WTC11 (cell line): ENCODE measurements around the gene GDA. TPM values are rescaled to one million over a fixed set of nuclear protein-coding genes. Genes with fewer than 3 reads are reported as not detected.

ENCODE experiments used
- ATAC-seq: fragments of 200-7000 bp; cut with Tn5 transposase; 2 replicates; pipeline ENCODE4 v1.10.0; 2021; ENCODE audit warnings: mild to moderate bottlenecking, moderate library complexity
- CTCF ChIA-PET: fragments of 300-600 bp; sonication (Branson Sonifier 250); formaldehyde crosslinking; loops from one replicate; lab custom pipeline; 2021; ENCODE audit warnings: antibody characterized with exemption; lab: Charles Lee
- POLR2A ChIA-PET: fragments of 350-600 bp; sonication (Branson Sonifier 250); formaldehyde crosslinking; loops from one replicate; lab custom pipeline; 2021; ENCODE audit warnings: antibody characterized with exemption; lab: Charles Lee
- DNase-seq: peaks from one replicate; pipeline ENCODE4 v3.0.0; 2021; ENCODE audit warnings: low spot score
- H3K27ac Mint-ChIP-seq: 2 replicates; pipeline ENCODE4 v1.8.0; 2021; ENCODE audit warnings: mixed read lengths
- H3K27me3 Mint-ChIP-seq: 2 replicates; pipeline ENCODE4 v1.8.0; 2021; ENCODE audit warnings: low read depth, mild to moderate bottlenecking, moderate library complexity, mixed read lengths
- H3K36me3 Mint-ChIP-seq: 2 replicates; pipeline ENCODE4 v1.8.0; 2021; ENCODE audit warnings: mixed read lengths
- H3K4me1 Mint-ChIP-seq: 2 replicates; pipeline ENCODE4 v1.8.0; 2022; ENCODE audit warnings: mixed read lengths
- H3K4me3 Mint-ChIP-seq: 2 replicates; pipeline ENCODE4 v1.8.0; 2021; ENCODE audit warnings: mild to moderate bottlenecking, moderate library complexity, mixed read lengths
- H3K9me3 Mint-ChIP-seq: 2 replicates; pipeline ENCODE4 v1.8.0; 2021; ENCODE audit warnings: mixed read lengths
- ATF1 ChIP-seq: sonication (generic); formaldehyde crosslinking; IDR thresholded peaks from 2 replicates; pipeline ENCODE4 v1.8.1; 2023; ENCODE audit warnings: mild to moderate bottlenecking, moderate library complexity, missing genetic modification reagents
- CREB1 ChIP-seq: sonication (generic); formaldehyde crosslinking; IDR thresholded peaks from 2 replicates; pipeline ENCODE4 v1.8.0; 2023; ENCODE audit warnings: mild to moderate bottlenecking, missing genetic modification reagents
- GABPB1 ChIP-seq: sonication (generic); formaldehyde crosslinking; IDR thresholded peaks from 2 replicates; pipeline ENCODE4 v1.8.1; 2023; ENCODE audit warnings: mild to moderate bottlenecking, missing genetic modification reagents
- GRHL2 ChIP-seq: fragments of 250-450 bp; sonication (Bioruptor Pico); IDR thresholded peaks from 2 replicates; pipeline ENCODE4 v1.8.0; 2022; ENCODE audit warnings: mild to moderate bottlenecking, moderate library complexity; ENCODE audit not compliant: insufficient replicate concordance, severe bottlenecking
- HMGA2 ChIP-seq: fragments of 250-450 bp; sonication (Bioruptor Pico); IDR thresholded peaks from 2 replicates; pipeline ENCODE4 v1.4.0; 2021; ENCODE audit warnings: mild to moderate bottlenecking, moderate library complexity
- KAT7 ChIP-seq: sonication (generic); formaldehyde crosslinking; IDR thresholded peaks from 2 replicates; pipeline ENCODE4 v1.8.1; 2023; ENCODE audit warnings: missing genetic modification reagents, mild to moderate bottlenecking, borderline replicate concordance
- MXD4 ChIP-seq: fragments of 250-450 bp; sonication (Bioruptor Pico); IDR thresholded peaks from 2 replicates; pipeline ENCODE4 v1.8.0; 2021; ENCODE audit warnings: mild to moderate bottlenecking, moderate library complexity, borderline replicate concordance
- MYBL2 ChIP-seq: sonication (generic); formaldehyde crosslinking; IDR thresholded peaks from 2 replicates; pipeline ENCODE4 v1.8.1; 2023; ENCODE audit warnings: mild to moderate bottlenecking, moderate library complexity, missing genetic modification reagents
- NFYB ChIP-seq: sonication (generic); formaldehyde crosslinking; conservative IDR thresholded peaks from 2 replicates; pipeline ENCODE4 v1.8.0; 2022; ENCODE audit warnings: low read depth, missing genetic modification reagents
- PRDM15 ChIP-seq: sonication (generic); formaldehyde crosslinking; IDR thresholded peaks from 2 replicates; pipeline ENCODE4 v1.8.0; 2022; ENCODE audit warnings: missing genetic modification reagents
- RELA ChIP-seq: sonication (generic); formaldehyde crosslinking; IDR thresholded peaks from 2 replicates; pipeline ENCODE4 v1.8.1; 2022; ENCODE audit warnings: missing genetic modification reagents, mild to moderate bottlenecking, borderline replicate concordance
- SMAD4 ChIP-seq: sonication (generic); formaldehyde crosslinking; IDR thresholded peaks from 2 replicates; pipeline ENCODE4 v1.8.0; 2022; ENCODE audit warnings: mild to moderate bottlenecking, missing genetic modification reagents
- SOX15 ChIP-seq: fragments of 250-450 bp; sonication (Bioruptor Pico); IDR thresholded peaks from 2 replicates; pipeline ENCODE4 v1.9.0; 2021; ENCODE audit warnings: mild to moderate bottlenecking
- ZNF396 ChIP-seq: fragments of 250-450 bp; sonication (Bioruptor Pico); IDR thresholded peaks from 2 replicates; pipeline ENCODE4 v1.8.0; 2021; ENCODE audit warnings: mild to moderate bottlenecking, moderate library complexity, borderline replicate concordance
- ZSCAN18 ChIP-seq: fragments of 250-450 bp; sonication (Bioruptor Pico); IDR thresholded peaks from 2 replicates; pipeline ENCODE4 v2.1.2; 2022; ENCODE audit warnings: mild to moderate bottlenecking, moderate library complexity
- total RNA-seq: library from RNA; stranded (reverse); gene quantifications from 3 replicates; pipeline ENCODE4 v1.2.3, GENCODE V29; 2021
- TF ChIP-seq, protein P1 (sequence below): fragments of 250-450 bp; sonication (Bioruptor Pico); IDR thresholded peaks from 2 replicates; pipeline ENCODE4 v1.9.0; 2021; ENCODE audit warnings: mild to moderate bottlenecking, borderline replicate concordance
- TF ChIP-seq, protein P2 (sequence below): sonication (generic); formaldehyde crosslinking; IDR thresholded peaks from 2 replicates; pipeline ENCODE4 v1.8.1; 2023; ENCODE audit warnings: mild to moderate bottlenecking, missing genetic modification reagents
- TF ChIP-seq, protein P3 (sequence below): sonication (generic); formaldehyde crosslinking; IDR thresholded peaks from 2 replicates; pipeline ENCODE4 v1.8.1; 2023; ENCODE audit warnings: mild to moderate bottlenecking, moderate library complexity, missing genetic modification reagents
- TF ChIP-seq, protein P4 (sequence below): sonication (generic); formaldehyde crosslinking; IDR thresholded peaks from 2 replicates; pipeline ENCODE4 v1.8.0; 2022; ENCODE audit warnings: mild to moderate bottlenecking, missing genetic modification reagents

The GDA gene
- total RNA-seq, 1 experiment from 2014 or later, result 0.68 TPM

GRCh38 chr9:72150661-72151060 lies 1.4 kb downstream of the GDA start:
- Mint-ChIP-seq H3K4me3 (peak overlapping the region; percentile 77; the same call in 1 of the 2 replicates), H3K36me3 (no peaks in the 10 kb centered on the region)
- no peak for DNase-seq
- TF ChIP-seq ZNF396 (CRISPR knock-in tag) (no peak), SOX15 (CRISPR knock-in tag) (no peak), SMAD4 (CRISPR knock-in tag) (no peak), RELA (CRISPR knock-in tag) (no peak), PRDM15 (CRISPR knock-in tag) (no peak), ATF1 (CRISPR knock-in tag) (no peak), GABPB1 (CRISPR knock-in tag) (no peak), KAT7 (CRISPR knock-in tag) (no peak), HMGA2 (no peak), ZSCAN18 (CRISPR knock-in tag) (no peak), MXD4 (CRISPR knock-in tag) (no peak), NFYB (no peak), GRHL2 (no peak), MYBL2 (no peak), CREB1 (CRISPR knock-in tag) (no peak)
- TF ChIP-seq, protein P1, sequence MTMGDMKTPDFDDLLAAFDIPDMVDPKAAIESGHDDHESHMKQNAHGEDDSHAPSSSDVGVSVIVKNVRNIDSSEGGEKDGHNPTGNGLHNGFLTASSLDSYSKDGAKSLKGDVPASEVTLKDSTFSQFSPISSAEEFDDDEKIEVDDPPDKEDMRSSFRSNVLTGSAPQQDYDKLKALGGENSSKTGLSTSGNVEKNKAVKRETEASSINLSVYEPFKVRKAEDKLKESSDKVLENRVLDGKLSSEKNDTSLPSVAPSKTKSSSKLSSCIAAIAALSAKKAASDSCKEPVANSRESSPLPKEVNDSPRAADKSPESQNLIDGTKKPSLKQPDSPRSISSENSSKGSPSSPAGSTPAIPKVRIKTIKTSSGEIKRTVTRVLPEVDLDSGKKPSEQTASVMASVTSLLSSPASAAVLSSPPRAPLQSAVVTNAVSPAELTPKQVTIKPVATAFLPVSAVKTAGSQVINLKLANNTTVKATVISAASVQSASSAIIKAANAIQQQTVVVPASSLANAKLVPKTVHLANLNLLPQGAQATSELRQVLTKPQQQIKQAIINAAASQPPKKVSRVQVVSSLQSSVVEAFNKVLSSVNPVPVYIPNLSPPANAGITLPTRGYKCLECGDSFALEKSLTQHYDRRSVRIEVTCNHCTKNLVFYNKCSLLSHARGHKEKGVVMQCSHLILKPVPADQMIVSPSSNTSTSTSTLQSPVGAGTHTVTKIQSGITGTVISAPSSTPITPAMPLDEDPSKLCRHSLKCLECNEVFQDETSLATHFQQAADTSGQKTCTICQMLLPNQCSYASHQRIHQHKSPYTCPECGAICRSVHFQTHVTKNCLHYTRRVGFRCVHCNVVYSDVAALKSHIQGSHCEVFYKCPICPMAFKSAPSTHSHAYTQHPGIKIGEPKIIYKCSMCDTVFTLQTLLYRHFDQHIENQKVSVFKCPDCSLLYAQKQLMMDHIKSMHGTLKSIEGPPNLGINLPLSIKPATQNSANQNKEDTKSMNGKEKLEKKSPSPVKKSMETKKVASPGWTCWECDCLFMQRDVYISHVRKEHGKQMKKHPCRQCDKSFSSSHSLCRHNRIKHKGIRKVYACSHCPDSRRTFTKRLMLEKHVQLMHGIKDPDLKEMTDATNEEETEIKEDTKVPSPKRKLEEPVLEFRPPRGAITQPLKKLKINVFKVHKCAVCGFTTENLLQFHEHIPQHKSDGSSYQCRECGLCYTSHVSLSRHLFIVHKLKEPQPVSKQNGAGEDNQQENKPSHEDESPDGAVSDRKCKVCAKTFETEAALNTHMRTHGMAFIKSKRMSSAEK (CRISPR knock-in tag), result no peak
- TF ChIP-seq, protein P2, sequence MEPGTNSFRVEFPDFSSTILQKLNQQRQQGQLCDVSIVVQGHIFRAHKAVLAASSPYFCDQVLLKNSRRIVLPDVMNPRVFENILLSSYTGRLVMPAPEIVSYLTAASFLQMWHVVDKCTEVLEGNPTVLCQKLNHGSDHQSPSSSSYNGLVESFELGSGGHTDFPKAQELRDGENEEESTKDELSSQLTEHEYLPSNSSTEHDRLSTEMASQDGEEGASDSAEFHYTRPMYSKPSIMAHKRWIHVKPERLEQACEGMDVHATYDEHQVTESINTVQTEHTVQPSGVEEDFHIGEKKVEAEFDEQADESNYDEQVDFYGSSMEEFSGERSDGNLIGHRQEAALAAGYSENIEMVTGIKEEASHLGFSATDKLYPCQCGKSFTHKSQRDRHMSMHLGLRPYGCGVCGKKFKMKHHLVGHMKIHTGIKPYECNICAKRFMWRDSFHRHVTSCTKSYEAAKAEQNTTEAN (CRISPR knock-in tag), result no peak
- TF ChIP-seq, protein P3, sequence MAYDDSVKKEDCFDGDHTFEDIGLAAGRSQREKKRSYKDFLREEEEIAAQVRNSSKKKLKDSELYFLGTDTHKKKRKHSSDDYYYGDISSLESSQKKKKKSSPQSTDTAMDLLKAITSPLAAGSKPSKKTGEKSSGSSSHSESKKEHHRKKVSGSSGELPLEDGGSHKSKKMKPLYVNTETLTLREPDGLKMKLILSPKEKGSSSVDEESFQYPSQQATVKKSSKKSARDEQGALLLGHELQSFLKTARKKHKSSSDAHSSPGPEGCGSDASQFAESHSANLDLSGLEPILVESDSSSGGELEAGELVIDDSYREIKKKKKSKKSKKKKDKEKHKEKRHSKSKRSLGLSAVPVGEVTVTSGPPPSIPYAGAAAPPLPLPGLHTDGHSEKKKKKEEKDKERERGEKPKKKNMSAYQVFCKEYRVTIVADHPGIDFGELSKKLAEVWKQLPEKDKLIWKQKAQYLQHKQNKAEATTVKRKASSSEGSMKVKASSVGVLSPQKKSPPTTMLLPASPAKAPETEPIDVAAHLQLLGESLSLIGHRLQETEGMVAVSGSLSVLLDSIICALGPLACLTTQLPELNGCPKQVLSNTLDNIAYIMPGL, result no peak
- TF ChIP-seq, protein P4, sequence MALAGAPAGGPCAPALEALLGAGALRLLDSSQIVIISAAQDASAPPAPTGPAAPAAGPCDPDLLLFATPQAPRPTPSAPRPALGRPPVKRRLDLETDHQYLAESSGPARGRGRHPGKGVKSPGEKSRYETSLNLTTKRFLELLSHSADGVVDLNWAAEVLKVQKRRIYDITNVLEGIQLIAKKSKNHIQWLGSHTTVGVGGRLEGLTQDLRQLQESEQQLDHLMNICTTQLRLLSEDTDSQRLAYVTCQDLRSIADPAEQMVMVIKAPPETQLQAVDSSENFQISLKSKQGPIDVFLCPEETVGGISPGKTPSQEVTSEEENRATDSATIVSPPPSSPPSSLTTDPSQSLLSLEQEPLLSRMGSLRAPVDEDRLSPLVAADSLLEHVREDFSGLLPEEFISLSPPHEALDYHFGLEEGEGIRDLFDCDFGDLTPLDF (CRISPR knock-in tag), result no peak
- TF ChIP-seq, all 79 proteins: peak for 0
- Mint-ChIP-seq H3K27ac (no peak overlapping the region), H3K9me3 (peaks cover 7% of the 10 kb centered on the region), H3K4me1 (peaks cover 11% of the 10 kb centered on the region), H3K27me3 (peaks cover 50% of the 10 kb centered on the region)
- no peak for ATAC-seq
- CTCF ChIA-PET, result interaction anchor here (0.6 kb wide), 1 partner anchor 55 kb away, joined by 5 read pairs; no protein-coding TSS in a partner anchor
- POLR2A ChIA-PET, result no interaction called here
